DOHH2 (cell line): Measurements from ENCODE around the gene A2M.

Source experiments
- CTCF ChIP-seq: fragments of 200-600 bp; sonication (generic); IDR thresholded peaks from one replicate; pipeline ENCODE4 v1.5.1; 2014; ENCODE audit warnings: antibody characterized with exemption, mild to moderate bottlenecking, low read depth, low read length; ENCODE audit not compliant: poor library complexity, severe bottlenecking
- EZH2phosphoT487 ChIP-seq: fragments of 200-600 bp; sonication (generic); IDR thresholded peaks from 2 replicates; pipeline ENCODE4 v1.6.1; 2017; ENCODE audit warnings: borderline replicate concordance, mild to moderate bottlenecking, antibody characterized with exemption, low read length, moderate library complexity, mixed read lengths

GRCh38 chr12:9065607-9065856, 50.2 kb downstream of the A2M start:
- TF ChIP-seq CTCF = no peak
- no peak for TF ChIP-seq EZH2phosphoT487
